Measurements from ENCODE around the gene RACK1.

RACK1 gene

DNA sequence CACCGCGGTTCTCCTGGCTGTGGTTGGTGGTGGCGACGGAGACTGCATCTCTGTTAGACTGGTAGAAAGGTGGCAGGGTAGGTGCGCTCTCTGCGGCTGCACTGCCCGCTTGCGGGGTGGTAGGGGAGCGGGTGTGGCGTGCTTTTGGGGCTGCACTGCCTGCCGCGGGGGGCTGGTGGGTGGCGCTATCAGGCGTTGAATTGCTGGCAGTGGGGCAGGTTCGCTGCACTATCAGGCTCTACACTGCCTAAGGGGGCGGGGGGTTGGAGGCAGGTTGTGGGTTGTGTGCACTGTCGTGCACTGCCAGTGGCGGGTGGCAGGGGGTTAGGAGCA lies 38.2 kb upstream of the RACK1 start:
- TF ChIP-seq EGR1 (IDR thresholded peaks at IDR 0.05) = no peak
- TF ChIP-seq USF1 (IDR thresholded peaks at IDR 0.05) = no peak
- no peak for TF ChIP-seq CEBPB (IDR thresholded peaks at IDR 0.05)
- no peak for TF ChIP-seq YY1 (IDR thresholded peaks at IDR 0.05; ENCODE audit: low read depth)
- TF ChIP-seq, protein P1, sequence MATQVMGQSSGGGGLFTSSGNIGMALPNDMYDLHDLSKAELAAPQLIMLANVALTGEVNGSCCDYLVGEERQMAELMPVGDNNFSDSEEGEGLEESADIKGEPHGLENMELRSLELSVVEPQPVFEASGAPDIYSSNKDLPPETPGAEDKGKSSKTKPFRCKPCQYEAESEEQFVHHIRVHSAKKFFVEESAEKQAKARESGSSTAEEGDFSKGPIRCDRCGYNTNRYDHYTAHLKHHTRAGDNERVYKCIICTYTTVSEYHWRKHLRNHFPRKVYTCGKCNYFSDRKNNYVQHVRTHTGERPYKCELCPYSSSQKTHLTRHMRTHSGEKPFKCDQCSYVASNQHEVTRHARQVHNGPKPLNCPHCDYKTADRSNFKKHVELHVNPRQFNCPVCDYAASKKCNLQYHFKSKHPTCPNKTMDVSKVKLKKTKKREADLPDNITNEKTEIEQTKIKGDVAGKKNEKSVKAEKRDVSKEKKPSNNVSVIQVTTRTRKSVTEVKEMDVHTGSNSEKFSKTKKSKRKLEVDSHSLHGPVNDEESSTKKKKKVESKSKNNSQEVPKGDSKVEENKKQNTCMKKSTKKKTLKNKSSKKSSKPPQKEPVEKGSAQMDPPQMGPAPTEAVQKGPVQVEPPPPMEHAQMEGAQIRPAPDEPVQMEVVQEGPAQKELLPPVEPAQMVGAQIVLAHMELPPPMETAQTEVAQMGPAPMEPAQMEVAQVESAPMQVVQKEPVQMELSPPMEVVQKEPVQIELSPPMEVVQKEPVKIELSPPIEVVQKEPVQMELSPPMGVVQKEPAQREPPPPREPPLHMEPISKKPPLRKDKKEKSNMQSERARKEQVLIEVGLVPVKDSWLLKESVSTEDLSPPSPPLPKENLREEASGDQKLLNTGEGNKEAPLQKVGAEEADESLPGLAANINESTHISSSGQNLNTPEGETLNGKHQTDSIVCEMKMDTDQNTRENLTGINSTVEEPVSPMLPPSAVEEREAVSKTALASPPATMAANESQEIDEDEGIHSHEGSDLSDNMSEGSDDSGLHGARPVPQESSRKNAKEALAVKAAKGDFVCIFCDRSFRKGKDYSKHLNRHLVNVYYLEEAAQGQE (IDR thresholded peaks at IDR 0.05; ENCODE audit: low read depth) = no peak
- TF ChIP-seq MAX (IDR thresholded peaks at IDR 0.05) = no peak
- TF ChIP-seq TCF12 (IDR thresholded peaks at IDR 0.05; ENCODE audit: low read depth) = no peak
- no peak for TF ChIP-seq TEAD4 (IDR thresholded peaks at IDR 0.05)
- TF ChIP-seq NFIC (IDR thresholded peaks at IDR 0.05) = no peak
- TF ChIP-seq ZBTB7A (IDR thresholded peaks at IDR 0.05; ENCODE audit: low read depth) = no peak

DNA sequence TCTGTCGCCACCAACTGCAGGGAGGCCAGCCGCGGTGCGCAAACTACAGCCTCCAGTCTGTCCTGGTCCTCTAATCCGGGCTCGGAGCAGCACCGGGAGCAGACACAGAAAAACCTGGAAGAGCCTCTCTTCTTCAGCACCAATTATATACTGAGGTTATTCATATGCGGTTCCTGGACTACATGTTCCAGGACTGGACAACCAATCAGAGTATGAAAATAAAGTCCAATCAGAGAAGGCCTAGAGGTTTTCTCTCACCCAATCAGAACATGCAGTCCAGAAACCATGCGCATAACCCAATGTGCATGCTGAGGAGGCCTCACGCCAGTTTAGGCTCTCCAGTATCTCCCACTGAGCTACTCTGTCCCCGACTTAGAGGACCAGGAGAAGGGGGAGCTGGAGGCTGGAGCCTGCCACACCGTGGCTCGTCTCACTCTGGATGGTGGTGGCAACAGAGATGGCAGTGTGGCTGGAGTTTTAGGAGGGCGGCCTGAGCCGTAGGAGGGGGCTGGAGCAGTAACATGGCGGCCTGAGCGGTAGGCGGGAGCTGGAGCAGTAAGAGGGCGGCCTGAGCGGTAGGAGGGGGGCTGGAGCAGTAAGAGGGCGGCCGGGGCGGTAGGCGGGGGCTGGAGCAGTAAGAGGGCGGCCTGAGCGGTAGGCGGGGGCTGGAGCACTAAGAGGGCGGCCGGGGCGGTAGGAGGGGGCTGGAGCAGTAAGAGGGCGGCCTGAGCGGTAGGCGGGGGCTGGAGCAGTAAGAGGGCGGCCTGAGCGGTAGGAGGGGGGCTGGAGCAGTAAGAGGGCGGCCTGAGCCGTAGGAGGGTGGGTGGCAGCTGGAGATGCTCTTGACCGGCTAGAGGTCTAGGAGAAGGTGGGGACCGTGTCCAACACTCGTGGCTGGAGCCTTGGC lies 37.6 kb upstream of the RACK1 start:
- peak; percentile 48; the same call in 1 of the 2 replicates for TF ChIP-seq EGR1 (IDR thresholded peaks at IDR 0.05)
- 0 out of 2 replicates have a peak, but pooled peaks have one; percentile 41 for TF ChIP-seq TCF12 (IDR thresholded peaks at IDR 0.05; ENCODE audit: low read depth)
- TF ChIP-seq ZBTB7A (IDR thresholded peaks at IDR 0.05; ENCODE audit: low read depth) = no peak
- TF ChIP-seq YY1 (IDR thresholded peaks at IDR 0.05; ENCODE audit: low read depth) = peak; percentile 87
- TF ChIP-seq NFIC (IDR thresholded peaks at IDR 0.05) = no peak
- TF ChIP-seq MAX (IDR thresholded peaks at IDR 0.05) = peak; percentile 90
- no peak for TF ChIP-seq CREB1 (IDR thresholded peaks at IDR 0.05; ENCODE audit: low read depth)
- TF ChIP-seq TAF1 (IDR thresholded peaks at IDR 0.05; ENCODE audit: low read depth) = peak; percentile 62

GRCh38 chr5:181280251-181280762 lies 36.6 kb upstream of the RACK1 start:
- no peak for TF ChIP-seq CEBPB (IDR thresholded peaks at IDR 0.05)
- TF ChIP-seq EGR1 (IDR thresholded peaks at IDR 0.05) = no peak
- no peak for TF ChIP-seq ZBTB7A (IDR thresholded peaks at IDR 0.05; ENCODE audit: low read depth)
- TF ChIP-seq EP300 (IDR thresholded peaks at IDR 0.05; ENCODE audit: borderline replicate concordance) = no peak
- no peak for TF ChIP-seq YY1 (IDR thresholded peaks at IDR 0.05; ENCODE audit: low read depth)
- TF ChIP-seq USF1 (IDR thresholded peaks at IDR 0.05) = no peak
- TF ChIP-seq TCF12 (IDR thresholded peaks at IDR 0.05; ENCODE audit: low read depth) = no peak
- no peak for TF ChIP-seq TEAD4 (IDR thresholded peaks at IDR 0.05)
- TF ChIP-seq MAX (IDR thresholded peaks at IDR 0.05) = no peak
- TF ChIP-seq NFIC (IDR thresholded peaks at IDR 0.05) = no peak
- no peak for TF ChIP-seq FOXM1 (IDR thresholded peaks at IDR 0.05; ENCODE audit: borderline replicate concordance, low read depth)
- TF ChIP-seq RAD21 (IDR thresholded peaks at IDR 0.05; ENCODE audit: low read depth) = no peak

DNA sequence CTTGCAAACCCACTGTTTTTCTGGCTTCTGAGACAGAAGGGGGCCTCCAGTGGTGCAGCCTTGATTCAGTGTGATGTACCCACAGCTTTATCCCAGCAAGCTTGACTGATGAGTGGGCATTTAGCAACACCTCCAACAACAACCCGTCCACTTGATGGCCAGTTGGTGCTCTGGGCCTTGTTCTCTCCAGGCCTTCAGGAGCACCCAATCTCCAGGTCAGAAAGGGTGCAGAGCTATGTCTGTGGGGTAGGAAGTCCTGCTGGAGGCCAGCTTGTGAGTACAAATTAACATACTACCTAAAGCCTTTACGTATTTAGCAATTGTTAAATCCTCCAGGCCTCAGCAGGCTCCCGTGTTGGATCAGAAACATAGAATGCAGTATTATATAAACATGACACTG lies 27.4 kb upstream of the RACK1 start:
- no peak for TF ChIP-seq CREB1 (IDR thresholded peaks at IDR 0.05; ENCODE audit: low read depth)
- TF ChIP-seq USF1 (IDR thresholded peaks at IDR 0.05) = no peak
- TF ChIP-seq TEAD4 (IDR thresholded peaks at IDR 0.05) = no peak
- no peak for TF ChIP-seq YY1 (IDR thresholded peaks at IDR 0.05; ENCODE audit: low read depth)
- TF ChIP-seq, protein P1 (IDR thresholded peaks at IDR 0.05; ENCODE audit: low read depth) = no peak
- no peak for TF ChIP-seq NFIC (IDR thresholded peaks at IDR 0.05)
- TF ChIP-seq MAX (IDR thresholded peaks at IDR 0.05) = no peak
- TF ChIP-seq TCF12 (IDR thresholded peaks at IDR 0.05; ENCODE audit: low read depth) = no peak
- TF ChIP-seq CEBPB (IDR thresholded peaks at IDR 0.05) = no peak
- TF ChIP-seq ZBTB7A (IDR thresholded peaks at IDR 0.05; ENCODE audit: low read depth) = no peak
- no peak for TF ChIP-seq RAD21 (IDR thresholded peaks at IDR 0.05; ENCODE audit: low read depth)
- TF ChIP-seq FOXM1 (IDR thresholded peaks at IDR 0.05; ENCODE audit: borderline replicate concordance, low read depth) = no peak
- TF ChIP-seq TAF1 (IDR thresholded peaks at IDR 0.05; ENCODE audit: low read depth) = no peak
